Hematopoietic multipotent progenitor cell treated with erythropoietin and hydrocortisone succinate and interleukin-3 and kit ligand, for 17 days (in vitro differentiated cells): ENCODE measurements around the gene IGFBP4.
"Not testable (repeated sequence)": the region's sequence is repeated elsewhere in the genome, so short reads cannot be mapped to it uniquely, and the experiment has no call there.

ENCODE experiments used
- DNase-seq: peaks from one replicate; pipeline ENCODE4 v3.0.0-alpha.2; 2015; ENCODE audit warnings: low spot score

IGFBP4 gene

DNA sequence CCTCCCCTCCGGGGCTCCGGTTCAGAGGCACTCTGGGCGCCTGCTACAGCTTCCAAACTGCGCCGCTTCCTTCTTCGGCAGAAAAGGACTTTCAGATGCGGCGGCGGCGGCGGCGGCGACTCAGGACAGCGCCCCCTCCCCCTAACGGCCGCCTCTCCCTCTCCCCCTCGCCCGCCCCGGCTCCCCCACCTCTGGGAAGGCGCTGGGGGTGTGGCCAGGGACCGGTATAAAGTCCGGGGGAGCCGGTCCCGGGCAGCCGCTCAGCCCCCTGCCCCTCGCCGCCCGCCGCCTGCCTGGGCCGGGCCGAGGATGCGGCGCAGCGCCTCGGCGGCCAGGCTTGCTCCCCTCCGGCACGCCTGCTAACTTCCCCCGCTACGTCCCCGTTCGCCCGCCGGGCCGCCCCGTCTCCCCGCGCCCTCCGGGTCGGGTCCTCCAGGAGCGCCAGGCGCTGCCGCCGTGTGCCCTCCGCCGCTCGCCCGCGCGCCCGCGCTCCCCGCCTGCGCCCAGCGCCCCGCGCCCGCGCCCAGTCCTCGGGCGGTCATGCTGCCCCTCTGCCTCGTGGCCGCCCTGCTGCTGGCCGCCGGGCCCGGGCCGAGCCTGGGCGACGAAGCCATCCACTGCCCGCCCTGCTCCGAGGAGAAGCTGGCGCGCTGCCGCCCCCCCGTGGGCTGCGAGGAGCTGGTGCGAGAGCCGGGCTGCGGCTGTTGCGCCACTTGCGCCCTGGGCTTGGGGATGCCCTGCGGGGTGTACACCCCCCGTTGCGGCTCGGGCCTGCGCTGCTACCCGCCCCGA is at the start of gene IGFBP4:
Gene IGFBP4, plus strand, starts transcription at position 255 of the 792 bp plus-strand sequence. Its CDS starts 286 bp downstream, at position 541.
- DNase-seq: peak; percentile 59

DNA sequence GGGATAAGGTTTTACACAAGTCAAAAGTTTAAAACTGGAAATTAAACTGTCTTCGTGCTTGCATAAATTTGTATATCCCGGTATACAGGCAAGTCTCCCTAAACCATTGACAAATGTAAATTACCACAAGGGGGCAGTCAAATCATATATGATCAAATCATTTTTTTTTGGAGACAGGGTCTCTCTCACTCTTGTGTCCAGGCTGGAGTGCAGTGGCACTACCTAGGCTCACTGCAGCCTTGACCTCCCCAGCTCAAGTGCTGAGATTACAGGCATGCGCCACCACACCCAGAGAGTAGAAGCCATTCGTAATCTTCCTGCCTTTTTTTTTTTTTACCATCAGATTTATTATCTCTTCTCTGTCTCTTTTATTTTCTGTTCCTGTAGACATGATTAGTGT is 44.1 kb upstream of the IGFBP4 start:
- DNase-seq: peak; percentile 58

DNA sequence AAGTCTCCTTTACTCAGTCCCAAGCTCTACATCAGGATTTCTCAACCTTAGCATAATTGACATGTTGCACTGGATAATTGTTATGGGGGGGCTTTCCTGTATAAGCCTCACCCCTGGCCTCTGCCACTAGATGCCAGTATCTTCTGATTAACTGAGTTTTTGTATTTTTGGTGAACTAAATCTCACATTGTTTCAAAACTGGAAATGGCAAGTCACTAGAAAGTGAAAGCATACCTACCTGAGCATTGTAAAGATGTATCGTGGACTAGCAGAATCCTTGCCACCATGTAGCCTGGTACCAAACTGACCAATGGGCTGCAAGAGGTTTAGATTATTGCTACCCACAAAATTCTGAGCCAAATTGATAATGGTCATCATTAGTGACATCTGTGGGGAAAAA is 40.6 kb upstream of the IGFBP4 start:
- DNase-seq: no peak

DNA sequence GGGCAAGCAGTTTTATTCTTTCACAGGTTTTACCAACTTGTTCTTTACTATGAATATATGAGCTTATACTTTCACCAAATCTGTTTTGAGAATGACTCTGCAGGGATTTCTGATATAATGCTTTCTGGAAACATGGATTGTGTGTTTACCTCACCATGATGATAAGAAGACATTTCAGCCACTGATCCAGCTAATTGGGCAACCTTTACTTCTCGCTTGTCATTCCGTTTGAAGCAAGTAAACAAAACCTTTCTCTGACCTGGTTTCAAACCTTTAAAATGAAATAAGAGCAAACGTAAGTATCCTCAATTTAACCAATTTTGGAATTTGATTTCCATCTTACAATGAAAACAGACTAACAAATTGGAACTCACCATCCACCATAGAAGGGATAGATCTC is 39.2 kb upstream of the IGFBP4 start:
- no peak for DNase-seq

DNA sequence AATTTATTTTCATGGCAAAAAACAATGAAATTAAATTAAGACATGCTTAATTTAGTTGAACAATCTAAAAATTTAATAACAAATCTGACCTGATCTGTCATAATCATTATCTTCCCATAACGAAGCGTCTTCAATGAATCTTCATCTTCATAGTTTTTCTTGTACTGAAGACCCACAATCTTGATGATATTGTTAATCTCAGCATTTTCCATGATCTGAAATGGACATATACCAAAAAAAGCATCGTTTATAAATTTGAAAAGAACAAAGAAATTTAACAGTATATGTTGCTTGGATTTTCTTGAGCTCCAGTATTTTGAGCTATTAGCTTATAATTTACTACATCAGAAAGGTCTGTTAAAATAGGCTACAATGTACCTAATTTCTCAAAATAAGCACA is 35.8 kb upstream of the IGFBP4 start:
- no peak for DNase-seq

DNA sequence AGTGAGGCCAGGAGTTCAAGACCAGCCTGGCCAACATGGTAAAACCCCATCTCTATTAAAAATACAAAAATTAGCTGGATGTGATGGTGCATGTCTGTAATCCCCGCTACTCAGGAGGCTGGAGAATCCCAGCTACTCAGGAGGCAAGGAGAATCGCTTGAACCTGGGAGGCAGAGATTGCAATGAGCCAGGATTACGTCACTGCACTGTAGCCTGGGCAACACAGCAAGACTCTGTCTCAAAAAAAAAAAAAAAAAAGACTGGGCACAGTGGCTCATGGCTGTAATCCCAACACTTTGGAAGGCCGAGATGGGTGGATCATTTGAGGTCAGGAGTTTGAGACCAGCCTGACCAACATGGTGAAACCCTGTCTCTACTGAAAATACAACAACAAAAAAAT is 33.7 kb upstream of the IGFBP4 start:
- not testable (repeated sequence) for DNase-seq

DNA sequence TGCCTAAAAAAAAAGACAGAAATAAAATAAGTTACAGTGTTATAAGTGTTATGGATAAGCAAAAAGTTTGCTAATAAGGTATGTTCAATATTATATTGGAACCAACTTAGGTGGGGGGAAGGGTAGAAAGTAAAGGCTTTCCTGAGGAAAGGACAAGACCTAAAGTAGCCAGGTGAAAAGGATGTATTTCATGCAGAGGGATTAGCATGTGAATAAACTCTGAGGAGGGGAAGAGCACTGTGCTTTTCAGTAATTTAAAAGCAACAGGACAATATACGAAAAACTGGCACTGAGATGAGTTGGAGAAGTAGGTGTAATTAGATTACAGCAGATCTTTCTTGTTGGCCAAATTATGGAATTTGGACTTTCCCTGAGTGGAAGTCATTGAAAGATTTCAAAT is 33.2 kb upstream of the IGFBP4 start:
- no peak for DNase-seq

DNA sequence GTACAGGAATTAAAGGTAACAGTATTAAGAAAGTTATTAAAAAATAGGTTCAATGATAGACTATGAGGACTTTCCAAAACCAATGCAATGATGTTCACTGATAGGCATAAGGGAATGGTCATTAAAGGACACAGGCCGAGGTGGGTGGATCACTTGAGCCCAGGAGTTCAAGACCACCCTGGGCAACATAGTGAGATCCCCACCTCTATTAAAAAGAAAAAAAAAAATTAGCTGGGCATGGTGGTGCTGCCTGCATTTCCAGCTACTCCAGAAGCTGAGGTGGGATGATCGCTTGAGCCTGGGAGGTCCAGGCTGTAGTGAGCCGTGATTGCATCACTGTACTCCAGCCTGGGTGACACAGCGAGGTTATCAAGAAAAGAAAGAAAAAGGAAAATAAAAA is 31.4 kb upstream of the IGFBP4 start:
- no peak for DNase-seq

DNA sequence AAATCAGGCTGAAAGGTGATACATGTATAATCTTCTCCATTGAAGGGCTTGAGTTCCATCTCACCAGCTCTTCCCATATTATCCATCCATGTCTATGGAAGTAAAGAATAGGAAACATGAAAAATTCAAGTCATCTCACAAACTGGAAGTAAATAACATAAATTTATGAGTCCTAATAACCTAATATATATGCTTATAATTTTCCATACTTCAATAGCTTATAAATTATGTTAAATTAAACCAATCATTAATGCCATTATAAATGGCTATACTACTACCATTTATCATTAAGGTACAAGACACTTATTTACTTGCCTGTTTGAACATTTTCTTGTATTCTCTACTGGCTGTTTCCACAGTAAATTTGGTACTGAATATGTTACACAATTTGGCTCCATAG is 30.4 kb upstream of the IGFBP4 start:
- DNase-seq: no peak

DNA sequence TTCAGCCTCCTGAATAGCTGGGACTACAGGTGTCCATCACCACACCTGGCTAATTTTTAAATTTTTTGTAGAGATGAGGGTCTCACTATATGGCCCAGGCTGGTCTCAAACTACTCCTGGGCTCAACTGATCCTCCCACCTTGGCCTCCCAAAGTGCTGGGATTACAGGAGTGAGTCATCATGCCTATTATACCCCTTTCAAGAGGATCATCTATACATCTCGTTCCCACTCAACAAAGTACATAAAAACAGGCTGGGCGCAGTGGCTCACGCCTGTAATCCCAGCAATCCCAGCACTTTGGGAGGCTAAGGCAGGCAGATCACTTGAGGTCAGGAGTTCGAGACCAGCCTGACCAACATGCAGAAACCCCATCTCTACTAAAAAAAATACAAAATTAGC is 28.9 kb upstream of the IGFBP4 start:
- DNase-seq: not testable (repeated sequence)

DNA sequence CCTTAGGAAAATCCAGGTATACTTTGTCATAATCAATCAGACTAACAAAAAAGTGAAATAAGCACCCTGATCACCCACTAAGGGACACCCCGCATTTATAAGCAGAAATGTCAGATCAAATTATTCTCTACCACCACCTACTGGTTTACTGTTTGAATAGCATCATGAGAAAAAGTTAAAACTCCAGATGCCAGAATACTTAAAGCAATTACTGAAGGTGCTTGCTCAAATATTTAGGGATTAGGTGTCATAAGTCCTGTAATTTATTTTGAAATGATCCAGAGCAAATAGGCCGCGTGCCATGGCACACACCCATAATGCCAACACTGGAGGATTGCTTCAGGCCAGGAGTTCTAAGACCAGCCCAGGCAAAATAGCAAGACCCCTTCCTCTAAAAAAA is 27.9 kb upstream of the IGFBP4 start:
- DNase-seq: peak; percentile 56

DNA sequence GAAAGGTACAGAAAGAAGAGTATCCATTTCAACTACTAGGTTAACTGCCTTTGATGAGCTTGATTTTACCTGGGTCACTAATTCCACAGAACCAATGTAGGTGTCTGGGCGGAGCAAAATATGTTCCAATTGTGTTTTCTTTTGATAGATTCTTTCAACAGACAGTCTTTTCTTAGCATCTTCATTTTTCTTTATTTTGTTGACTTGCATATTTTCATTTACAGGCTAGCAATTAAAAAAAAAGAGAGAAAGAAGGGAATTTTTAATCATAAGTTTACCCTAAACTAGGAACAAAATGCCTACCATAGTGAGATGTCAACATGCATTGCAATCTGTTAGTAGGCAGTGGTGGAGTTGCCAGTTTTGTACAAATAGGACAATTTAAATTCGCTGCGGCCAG is 26.6 kb upstream of the IGFBP4 start:
- DNase-seq: no peak

DNA sequence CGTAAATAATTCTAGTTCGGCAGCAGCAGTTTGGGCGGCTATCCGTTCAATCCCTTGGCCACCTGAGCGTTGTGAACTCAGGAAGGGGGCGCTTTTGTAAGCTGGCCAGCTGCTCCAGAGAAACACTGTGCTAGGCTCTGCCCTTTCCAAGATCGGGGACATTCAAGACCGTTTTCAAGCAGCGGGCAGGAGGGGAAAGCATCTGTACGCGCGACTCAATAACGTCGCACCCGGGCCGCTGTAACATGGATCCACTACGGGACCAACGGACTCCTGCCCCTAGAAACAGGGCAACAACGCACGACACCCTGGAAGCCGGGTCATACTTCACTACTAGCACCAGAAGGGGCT is 26.0 kb upstream of the IGFBP4 start:
- no peak for DNase-seq

DNA sequence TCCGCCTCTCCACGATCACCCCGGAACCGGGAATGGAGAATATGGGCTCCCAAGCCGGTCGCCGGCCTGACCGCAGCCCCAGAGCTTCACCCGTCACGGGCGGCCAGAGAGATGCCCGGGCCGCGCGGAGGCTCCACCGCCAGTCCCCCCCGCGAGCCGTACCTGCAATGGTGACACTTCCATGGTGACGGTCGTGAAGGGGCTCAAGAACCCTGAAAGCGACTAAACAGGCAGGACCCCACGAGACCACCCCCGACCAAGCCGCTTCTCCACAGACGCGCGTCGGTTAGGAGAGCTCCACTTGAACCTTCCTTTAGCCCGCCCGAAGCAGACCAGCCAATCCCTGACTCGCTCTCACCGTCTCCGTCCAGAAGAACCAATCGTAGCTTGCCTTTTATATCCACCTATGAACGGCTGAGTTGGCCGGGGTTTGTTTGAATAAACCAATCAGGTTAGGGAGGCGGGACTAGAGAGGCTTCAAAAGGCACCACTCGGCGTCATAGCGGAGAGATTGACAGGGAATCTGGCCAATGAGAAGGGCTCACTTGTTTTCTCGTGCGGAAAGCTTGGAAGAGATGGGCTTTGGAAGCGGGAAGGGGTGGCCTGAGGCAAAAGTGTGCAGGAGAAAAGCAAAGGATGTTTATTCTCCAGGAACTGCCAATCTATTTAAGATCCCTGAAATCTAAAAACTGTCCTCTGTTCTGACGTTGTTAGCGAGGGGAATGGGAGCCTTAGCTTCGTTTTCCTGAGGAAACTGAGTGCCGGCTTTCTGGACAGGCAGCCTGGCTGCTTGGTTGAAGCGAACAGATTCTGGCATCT is 25.4 kb upstream of the IGFBP4 start, which contains the start of gene TOP2A:
Gene TOP2A, minus strand, starts transcription at position 288 of the 819 bp plus-strand sequence. Its CDS starts 105 bp downstream, at position 183.
- DNase-seq: peak; percentile 100

DNA sequence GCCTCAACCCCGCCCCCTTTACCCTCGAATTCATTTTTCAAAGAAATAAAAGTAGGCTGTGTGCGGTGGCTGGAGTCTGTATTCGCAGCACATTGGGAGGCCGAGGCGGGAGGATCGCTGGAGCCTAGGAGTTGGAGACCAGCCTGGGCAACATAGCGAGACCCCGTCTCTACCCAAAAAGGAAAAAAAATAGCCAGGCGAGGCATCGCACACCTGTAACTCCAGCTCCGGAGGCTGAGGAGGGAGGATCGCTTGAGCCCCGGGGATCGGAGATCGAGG is 24.9 kb upstream of the IGFBP4 start:
- DNase-seq: no peak

DNA sequence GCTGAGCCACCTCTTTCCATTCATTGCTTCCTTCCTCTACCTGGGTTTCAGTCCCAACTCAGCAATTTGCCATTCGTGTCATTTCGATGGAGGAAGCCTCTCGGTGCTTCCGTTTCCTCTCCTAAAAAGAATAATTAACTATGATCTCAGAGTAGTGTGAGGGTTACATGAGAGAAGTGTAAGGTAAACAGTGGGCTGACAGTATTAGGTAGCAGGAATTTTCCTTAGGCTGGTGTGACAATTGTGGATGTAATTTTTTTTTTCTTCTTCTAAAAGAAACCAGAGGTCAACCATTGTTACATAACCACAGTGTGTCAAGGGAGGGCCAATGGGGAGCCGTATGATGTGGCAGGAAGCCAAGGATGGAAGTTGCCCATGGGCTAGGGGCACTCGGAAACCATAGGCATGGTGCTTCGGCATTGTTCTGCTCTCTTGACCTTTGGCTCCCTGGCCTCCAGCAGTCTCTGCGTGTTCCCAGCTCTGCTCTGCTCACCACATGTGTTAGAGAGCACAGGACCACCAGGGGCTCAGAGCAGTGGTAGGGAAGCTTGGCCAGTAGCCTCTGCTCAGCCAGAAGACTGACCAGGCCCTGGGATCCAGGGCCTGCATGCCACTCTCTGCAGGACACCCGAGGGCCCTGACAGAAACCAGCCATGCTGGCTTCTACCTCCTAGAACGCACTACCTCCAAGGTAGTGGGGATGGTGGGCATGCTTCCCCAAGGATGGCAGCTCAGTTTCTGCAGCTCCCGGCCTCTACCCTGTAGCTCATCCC is 23.5 kb upstream of the IGFBP4 start:
- DNase-seq: no peak

DNA sequence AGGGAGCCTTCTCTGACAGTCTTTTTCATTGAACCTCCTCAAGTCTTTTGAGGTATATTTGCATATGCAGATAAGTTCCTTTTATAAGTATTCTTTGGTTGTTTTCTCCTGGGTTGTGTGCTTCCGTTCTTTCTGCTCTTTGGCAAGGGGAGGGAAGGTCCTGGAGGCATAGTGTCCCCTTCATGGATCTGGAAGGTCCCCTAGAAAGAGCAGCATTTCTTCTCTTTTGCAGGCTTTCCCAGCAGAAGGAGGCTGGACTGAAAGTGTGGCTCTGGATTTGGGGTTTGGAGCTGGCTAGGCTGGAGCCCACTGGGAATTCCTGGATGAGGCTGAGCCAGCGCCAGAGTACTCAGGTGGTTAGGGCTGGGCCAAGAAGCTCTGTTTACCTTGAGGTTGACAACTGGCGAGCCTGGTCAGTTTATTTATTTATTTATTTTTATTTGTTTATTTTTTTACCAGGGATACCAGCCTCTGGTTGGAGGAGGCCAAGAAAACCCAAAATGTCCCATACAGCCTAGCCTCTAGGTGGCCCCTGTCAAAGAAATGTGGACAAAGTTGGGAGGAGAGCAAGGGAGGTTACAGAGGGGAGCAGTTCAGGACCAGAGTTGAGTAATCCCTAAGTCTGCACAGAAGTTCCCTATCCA is 20.1 kb upstream of the IGFBP4 start:
- no peak for DNase-seq

DNA sequence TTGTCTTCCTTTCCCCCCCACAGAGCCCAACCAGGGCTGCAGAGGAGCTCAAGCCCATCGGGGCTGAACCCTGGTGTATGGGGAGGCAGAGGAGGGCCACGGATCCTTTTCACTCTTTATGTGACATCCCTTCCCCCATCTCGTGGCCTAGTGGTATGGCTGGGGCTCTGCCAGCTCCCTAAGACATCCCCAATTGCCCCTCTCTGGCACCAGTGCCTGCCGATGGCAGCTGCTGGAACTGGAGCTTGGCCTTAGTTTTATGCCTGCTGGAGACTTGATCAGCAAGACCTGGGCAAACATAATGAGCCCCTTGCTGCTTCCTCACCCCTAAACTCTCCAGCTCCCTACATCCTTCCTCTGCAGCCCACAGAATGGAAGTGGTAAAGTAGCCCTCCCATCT is 17.5 kb upstream of the IGFBP4 start:
- DNase-seq: no peak

DNA sequence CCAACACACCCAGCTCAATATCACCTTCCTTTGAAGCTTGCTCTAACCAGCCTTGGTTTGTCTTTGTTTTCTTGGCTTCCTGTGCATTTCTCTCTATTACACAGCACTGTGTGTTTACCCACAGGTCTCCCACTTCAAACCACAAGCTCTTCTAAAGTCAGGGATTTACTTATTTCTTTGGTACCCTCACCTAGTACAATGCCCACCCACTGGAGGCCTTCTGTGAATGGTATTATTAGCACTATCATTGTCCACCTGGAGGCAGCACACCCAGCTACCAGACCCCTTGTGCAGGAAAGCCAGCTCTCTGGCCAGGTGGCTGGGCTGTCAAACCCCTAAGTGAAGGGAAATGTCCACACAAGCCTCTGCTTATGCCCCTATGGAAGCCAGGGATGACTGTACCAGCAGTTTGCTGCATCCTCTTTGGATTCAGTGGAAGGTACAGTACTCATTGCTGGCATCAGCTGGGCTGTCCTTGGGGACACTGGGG is 16.2 kb upstream of the IGFBP4 start:
- DNase-seq: no peak

DNA sequence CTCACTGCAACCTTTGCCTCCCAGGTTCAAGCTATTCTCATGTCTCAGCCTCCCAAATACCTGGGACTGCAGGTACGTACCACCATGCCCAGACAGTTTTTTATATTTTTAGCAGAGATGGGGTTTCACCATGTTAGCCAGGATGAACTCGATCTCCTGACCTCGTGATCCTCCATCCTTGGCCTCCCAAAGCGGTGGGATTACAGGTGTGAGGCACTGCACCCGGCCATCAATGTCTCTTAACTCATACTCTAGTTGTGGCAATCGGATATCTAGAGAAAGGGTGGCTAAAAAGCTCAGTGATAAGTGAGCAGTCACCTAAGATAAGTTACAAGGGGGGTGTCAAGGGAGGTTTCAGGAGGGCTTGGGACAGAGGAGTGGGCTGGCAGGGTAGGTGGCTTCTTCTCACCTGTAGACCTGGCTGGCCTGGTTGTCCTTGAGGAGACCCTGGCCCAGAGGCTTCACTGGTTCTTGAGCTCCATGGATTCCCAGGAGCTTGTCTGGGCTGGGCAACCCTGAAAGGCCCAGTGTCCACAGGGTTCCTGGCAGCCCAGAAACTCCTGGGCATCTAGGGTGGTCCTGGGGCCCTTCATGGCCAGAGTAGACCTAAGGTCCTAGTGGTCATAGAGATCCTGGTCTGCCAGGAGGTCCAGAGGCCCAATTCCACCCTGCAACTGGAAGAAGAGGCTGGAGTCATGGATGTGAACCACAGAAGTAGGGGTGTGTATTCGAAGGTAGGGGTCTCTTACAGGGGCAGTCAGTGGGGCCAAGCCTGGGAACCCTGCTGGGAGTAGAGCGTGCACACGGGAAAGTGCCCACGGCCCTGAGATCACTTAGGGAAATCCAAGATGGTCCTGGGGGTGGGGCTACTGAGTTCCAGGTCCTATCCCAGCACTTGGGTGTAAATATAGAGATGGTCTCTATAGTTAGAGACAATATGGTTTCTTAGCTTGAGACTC is 12.7 kb upstream of the IGFBP4 start:
- DNase-seq: no peak

DNA sequence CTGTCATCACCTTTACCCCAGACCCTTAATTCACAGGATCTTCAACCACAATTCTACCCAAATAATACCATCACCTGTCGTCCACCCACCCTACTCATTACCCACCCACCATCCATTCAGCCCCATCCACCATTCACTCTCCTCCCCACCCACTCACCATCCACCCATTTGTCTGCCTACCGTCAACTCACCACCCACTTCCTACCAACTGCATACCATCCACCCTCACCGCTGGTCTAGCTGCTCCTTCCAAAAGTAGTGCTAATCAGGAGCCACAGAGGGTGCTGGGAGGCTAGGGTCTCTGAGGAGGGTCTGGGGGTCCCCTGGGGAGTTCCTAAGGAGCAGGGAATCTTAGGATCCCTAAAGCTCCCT is 12.0 kb upstream of the IGFBP4 start:
- DNase-seq: no peak
